Prostate gland (tissue), 2 donors: ENCODE results near the gene CHCHD1. TPM values are rescaled to one million over a fixed set of nuclear protein-coding genes. Genes with fewer than 3 reads are reported as not detected.
A peak's percentile ranks its signal among the peaks of the same experiment; 100 is the strongest.

Source experiments
- DNase-seq: peaks from one replicate; pipeline ENCODE4 v3.0.0-alpha.2; 2019; ENCODE audit warnings: low spot score
- H3K27ac ChIP-seq, 2 donors: fragments of 200-600 bp; sonication (generic); 2 replicates each; pipeline ENCODE4 v1.5.1; 2017 to 2019
- H3K27me3 ChIP-seq: fragments of 200-600 bp; sonication (generic); replicated peaks from 2 replicates; pipeline ENCODE4 v1.5.1; 2019; ENCODE audit not compliant: insufficient read depth
- H3K36me3 ChIP-seq, 2 donors: fragments of 200-600 bp; sonication (generic); 1 replicate in 1 of 2; 2 replicates in 1 of 2; pipeline versions ENCODE4 v1.5.1 to v1.8.1; 2017 to 2019
- H3K4me1 ChIP-seq: fragments of 200-600 bp; sonication (generic); replicated peaks from 2 replicates; pipeline ENCODE4 v1.5.1; 2019
- H3K4me3 ChIP-seq, 2 donors: fragments of 200-600 bp; sonication (generic); 2 replicates each; pipeline ENCODE4 v1.5.1; 2017 to 2019
- H3K9me3 ChIP-seq: fragments of 200-600 bp; sonication (generic); 2 replicates; pipeline ENCODE4 v1.5.1; 2017
- POLR2A ChIP-seq: fragments of 450-650 bp; IDR thresholded peaks from one replicate; pipeline ENCODE4 v1.6.1; 2016; ENCODE audit warnings: antibody characterized with exemption, mild to moderate bottlenecking
- POLR2AphosphoS5 ChIP-seq: sonication (generic); formaldehyde crosslinking; IDR thresholded peaks from one replicate; pipeline ENCODE4 v1.6.1; 2017; ENCODE audit warnings: antibody characterized with exemption
- WGBS: methylation state at CpG from one replicate; pipeline ENCODE4 v1.1.5; 2018; 5-methylcytosine and 5-hydroxymethylcytosine counted together
- intact Hi-C: fragments of 100-400 bp; cut with DNase I; formaldehyde crosslinking; loops from one replicate; pipeline ENCODE4 v1.14.2; 2022
- total RNA-seq, 2 donors: library from RNA; depleted of rRNA; stranded (reverse); fragments of >200 nt; gene quantifications; one replicate each; pipeline ENCODE4 v1.1.0, GENCODE V29; 2016
- TF ChIP-seq, protein P1 (sequence below), 4 experiments: fragments of 200-600 bp in 2 of 4; fragments of 450-650 bp in 2 of 4; sonication (generic) in 2 of 4; IDR thresholded peaks; 1 replicate in 3 of 4; 2 replicates in 1 of 4; pipeline ENCODE4 v1.5.1; 2016 to 2019; ENCODE audit warnings: antibody characterized with exemption in 4 of 4, mild to moderate bottlenecking in 2 of 4, moderate library complexity in 2 of 4

Gene CHCHD1
- 10 to 100 TPM; 33.2 to 55.6 TPM for total RNA-seq

DNA sequence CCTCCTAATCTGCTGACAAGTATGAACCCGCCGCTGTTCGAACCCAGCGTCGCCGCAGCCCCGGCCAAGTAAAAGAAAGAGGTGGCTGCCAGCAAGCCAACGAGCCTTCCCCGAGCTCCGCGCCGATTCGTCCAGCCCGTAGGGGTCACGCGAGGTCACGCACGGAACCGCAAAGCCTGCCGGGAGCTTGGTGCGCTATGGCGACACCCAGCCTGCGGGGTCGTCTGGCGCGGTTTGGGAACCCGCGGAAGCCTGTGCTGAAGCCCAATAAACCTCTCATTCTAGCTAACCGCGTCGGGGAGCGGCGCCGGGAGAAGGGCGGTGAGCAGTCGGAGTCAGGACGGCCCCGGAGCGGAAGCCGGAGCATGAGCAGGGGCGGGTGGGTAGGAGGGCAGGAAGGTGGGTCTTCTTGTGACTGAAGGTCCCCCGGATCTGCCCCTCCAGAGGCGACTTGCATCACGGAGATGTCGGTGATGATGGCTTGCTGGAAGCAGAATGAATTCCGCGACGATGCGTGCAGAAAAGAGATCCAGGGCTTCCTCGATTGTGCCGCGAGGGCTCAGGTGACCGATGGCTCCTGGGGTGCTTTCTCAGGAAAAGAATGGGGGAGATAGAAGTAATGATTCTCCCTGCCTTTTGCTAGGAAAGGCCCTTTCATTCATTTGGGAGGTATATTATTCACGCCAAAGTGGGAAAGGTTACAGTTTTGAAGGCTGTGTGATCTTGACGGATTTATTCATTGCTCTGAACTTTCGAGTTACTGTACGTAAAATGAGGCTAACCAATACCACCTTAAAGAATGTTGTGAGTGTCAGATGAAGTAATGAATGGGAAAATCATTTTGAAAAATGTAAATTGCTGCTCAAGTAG lies at the start of gene CHCHD1:
Gene CHCHD1 (plus strand): TSS at position 170 of the 870 bp plus-strand sequence. CDS start 28 bp downstream, at position 198.
- Histone ChIP-seq H3K9me3 (no peaks in the 10 kb centered on the region), H3K27me3 (no peaks in the 10 kb centered on the region), H3K4me3 (peak within 1 kb of the TSS; percentile 60 to 80), H3K36me3 (no peaks in the 10 kb centered on the region), H3K27ac (peak within 1 kb of the TSS; percentile 82 to 93), H3K4me1 (peaks cover 6% of the 10 kb centered on the region)
- intact Hi-C loops: no loop called here
- TF ChIP-seq, protein P1, sequence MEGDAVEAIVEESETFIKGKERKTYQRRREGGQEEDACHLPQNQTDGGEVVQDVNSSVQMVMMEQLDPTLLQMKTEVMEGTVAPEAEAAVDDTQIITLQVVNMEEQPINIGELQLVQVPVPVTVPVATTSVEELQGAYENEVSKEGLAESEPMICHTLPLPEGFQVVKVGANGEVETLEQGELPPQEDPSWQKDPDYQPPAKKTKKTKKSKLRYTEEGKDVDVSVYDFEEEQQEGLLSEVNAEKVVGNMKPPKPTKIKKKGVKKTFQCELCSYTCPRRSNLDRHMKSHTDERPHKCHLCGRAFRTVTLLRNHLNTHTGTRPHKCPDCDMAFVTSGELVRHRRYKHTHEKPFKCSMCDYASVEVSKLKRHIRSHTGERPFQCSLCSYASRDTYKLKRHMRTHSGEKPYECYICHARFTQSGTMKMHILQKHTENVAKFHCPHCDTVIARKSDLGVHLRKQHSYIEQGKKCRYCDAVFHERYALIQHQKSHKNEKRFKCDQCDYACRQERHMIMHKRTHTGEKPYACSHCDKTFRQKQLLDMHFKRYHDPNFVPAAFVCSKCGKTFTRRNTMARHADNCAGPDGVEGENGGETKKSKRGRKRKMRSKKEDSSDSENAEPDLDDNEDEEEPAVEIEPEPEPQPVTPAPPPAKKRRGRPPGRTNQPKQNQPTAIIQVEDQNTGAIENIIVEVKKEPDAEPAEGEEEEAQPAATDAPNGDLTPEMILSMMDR (IDR thresholded peaks at IDR 0.05): peak in 1 of 4 experiments; percentile 23
- TF ChIP-seq POLR2AphosphoS5 (peak; percentile 95), POLR2A (peak; percentile 52)
- peak; percentile 80 for DNase-seq
- under 1% methylated on average over 57 of the region's 57 CpGs for WGBS

DNA sequence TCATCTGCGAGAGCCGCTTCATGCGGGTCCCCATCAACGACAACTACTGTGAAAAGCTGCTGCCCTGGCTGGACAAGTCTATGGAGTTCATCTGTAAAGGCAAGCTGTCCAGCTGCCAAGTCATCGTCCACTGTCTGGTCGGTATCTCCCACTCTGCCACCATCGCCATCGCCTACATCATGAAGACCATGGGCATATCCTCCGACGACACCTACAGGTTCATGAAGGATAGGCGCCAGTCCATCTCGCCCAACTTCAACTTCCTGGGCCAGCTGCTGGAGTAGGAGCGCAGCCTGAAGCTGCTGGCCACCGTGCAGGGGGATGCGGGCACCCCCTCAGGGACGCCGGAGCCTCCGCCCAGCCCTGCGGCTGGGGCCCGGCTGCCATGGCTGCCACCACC lies 49.4 kb upstream of the CHCHD1 start:
- H3K4me3 ChIP-seq: no peak overlapping the region
- no peak for DNase-seq
- H3K27me3 ChIP-seq: no peaks in the 10 kb centered on the region
- peaks cover 3% of the 10 kb centered on the region for H3K4me1 ChIP-seq
- intact Hi-C loops: no loop called here
- no peaks in the 10 kb centered on the region for H3K36me3 ChIP-seq
- TF ChIP-seq, protein P1 (IDR thresholded peaks at IDR 0.05): no peak
- TF ChIP-seq POLR2AphosphoS5 (no peak), POLR2A (no peak)
- H3K27ac ChIP-seq: no peak overlapping the region
- no peaks in the 10 kb centered on the region for H3K9me3 ChIP-seq
- 94% methylated on average over 20 of the region's 20 CpGs for WGBS

DNA sequence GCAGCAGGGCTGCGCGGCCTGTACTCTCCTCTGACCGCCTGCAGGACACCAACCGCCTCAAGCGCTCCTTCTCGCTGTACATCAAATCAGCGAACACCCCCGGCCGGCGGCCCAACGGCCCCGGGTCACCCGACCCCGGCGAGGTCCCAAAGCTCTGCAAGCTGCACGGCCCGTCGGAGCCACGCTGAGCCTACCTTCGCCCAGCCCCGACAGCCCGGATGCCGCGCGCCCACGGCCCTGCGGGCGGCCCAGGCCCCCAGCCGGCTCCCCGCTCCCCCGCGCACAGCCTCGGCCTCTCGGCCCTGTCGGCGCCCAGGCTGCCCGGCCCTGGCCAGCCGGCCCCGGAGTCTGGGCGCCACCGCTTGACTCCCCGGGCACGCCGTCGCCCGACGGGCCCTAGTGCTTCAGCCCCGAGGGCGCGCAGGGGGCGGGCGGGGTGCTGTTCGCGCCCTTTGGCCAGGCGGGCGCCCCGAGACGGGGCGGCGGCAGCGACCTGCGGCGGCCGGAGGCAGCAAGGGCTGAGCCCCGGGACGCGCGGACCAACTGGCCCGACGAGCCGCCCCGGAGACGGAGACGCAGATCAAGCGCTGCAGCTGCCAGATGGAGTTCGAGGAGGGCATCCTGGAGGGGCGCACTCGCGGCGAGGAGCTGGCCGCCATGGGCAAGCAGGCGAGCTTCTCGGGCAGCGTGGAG lies 48.8 kb upstream of the CHCHD1 start:
- Histone ChIP-seq H3K36me3 (no peaks in the 10 kb centered on the region), H3K4me1 (peaks cover 3% of the 10 kb centered on the region), H3K4me3 (no peak overlapping the region), H3K27ac (no peak overlapping the region), H3K9me3 (no peaks in the 10 kb centered on the region), H3K27me3 (no peaks in the 10 kb centered on the region)
- no peak for DNase-seq
- no peak for TF ChIP-seq POLR2AphosphoS5
- no peak for TF ChIP-seq POLR2A
- TF ChIP-seq, protein P1 (IDR thresholded peaks at IDR 0.05): no peak
- 83% methylated on average over 43 of the region's 84 CpGs for WGBS
- intact Hi-C loops: no loop called here

DNA sequence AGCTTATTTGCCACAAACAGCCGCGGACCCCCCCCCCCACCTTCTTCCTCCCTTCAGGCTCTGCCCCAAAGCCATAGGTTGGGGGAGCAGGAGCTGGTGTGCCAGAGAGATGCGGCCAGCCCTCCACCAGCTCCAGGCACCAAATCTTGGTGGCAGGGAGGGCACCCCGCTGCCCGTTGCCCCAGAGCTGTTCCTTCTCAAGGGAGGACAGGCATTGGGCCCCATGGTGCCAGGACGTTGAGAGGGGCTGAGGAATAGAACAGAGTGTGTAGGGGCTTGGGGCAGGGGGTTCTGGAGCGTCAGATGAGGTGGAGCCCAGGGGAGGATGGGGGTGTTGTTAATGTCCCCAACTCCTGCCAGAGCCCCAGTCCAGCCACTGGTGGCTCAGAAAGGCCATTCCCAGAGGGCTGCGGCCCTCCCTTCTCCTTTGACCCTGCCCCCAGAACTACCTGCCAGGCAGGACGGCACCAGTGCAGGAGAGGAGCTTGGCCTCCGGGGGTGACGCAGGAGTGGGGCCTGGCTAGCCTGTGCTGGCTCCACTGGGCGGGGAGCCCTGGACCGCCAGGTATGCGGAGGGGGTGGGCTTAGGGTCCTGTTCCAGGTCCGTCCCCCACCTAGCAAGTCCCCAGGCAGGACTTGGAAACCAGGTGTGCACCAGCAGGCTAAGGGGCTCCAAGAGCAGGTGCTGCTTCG lies 47.7 kb upstream of the CHCHD1 start:
- H3K9me3 ChIP-seq: no peaks in the 10 kb centered on the region
- no peaks in the 10 kb centered on the region for H3K27me3 ChIP-seq
- no peak overlapping the region for H3K4me3 ChIP-seq
- WGBS: 75% methylated on average over 16 of the region's 16 CpGs
- H3K27ac ChIP-seq: no peak overlapping the region
- intact Hi-C loops: no loop called here
- no peak for TF ChIP-seq POLR2A
- no peak for TF ChIP-seq POLR2AphosphoS5
- TF ChIP-seq, protein P1 (IDR thresholded peaks at IDR 0.05): no peak
- DNase-seq: no peak
- no peaks in the 10 kb centered on the region for H3K36me3 ChIP-seq
- peaks cover 3% of the 10 kb centered on the region for H3K4me1 ChIP-seq
